GM23338 (cell line): ENCODE measurements around the gene STAT4. TPM values are rescaled to one million over a fixed set of nuclear protein-coding genes. Genes with fewer than 3 reads are reported as not detected.

Source experiments
- ATAC-seq: fragments of 200-7000 bp; cut with Tn5 transposase; 3 replicates; pipeline ENCODE4 v1.9.1; 2020
- DNase-seq: peaks from one replicate; pipeline ENCODE4 v3.0.0-alpha.2; 2015; ENCODE audit warnings: low spot score
- H2AFZ ChIP-seq: fragments of 200-600 bp; sonication (generic); 2 replicates; pipeline ENCODE4 v1.8.0; 2016; ENCODE audit warnings: antibody characterized with exemption, mild to moderate bottlenecking, moderate library complexity
- H3F3A ChIP-seq: fragments of 200-600 bp; sonication (generic); replicated peaks from 2 replicates; pipeline ENCODE4 v1.8.0; 2017; ENCODE audit warnings: antibody characterized with exemption, mixed run types, low read depth
- H3K27ac ChIP-seq: fragments of 200-600 bp; sonication (generic); 2 replicates; pipeline ENCODE4 v1.6.1; 2016; ENCODE audit warnings: low read depth
- H3K27me3 ChIP-seq: fragments of 200-600 bp; sonication (generic); 2 replicates; pipeline ENCODE4 v1.8.0; 2016; ENCODE audit warnings: mild to moderate bottlenecking, mixed run types, moderate library complexity; ENCODE audit not compliant: insufficient read depth
- H3K36me3 ChIP-seq: fragments of 200-600 bp; sonication (generic); 2 replicates; pipeline ENCODE4 v1.8.0; 2016; ENCODE audit warnings: mild to moderate bottlenecking; ENCODE audit not compliant: insufficient read depth
- H3K4me1 ChIP-seq: fragments of 200-600 bp; sonication (generic); 2 replicates; pipeline ENCODE4 v1.8.0; 2016; ENCODE audit warnings: mild to moderate bottlenecking, moderate library complexity; ENCODE audit not compliant: insufficient read depth
- H3K4me2 ChIP-seq: fragments of 200-600 bp; sonication (generic); 2 replicates; pipeline ENCODE4 v1.7.1; 2017; ENCODE audit warnings: mixed run types
- H3K4me3 ChIP-seq: fragments of 200-600 bp; sonication (generic); 2 replicates; pipeline ENCODE4 v1.6.1; 2016; ENCODE audit warnings: mixed run types
- H3K79me2 ChIP-seq: fragments of 200-600 bp; sonication (generic); replicated peaks from 2 replicates; pipeline ENCODE4 v1.8.0; 2017; ENCODE audit warnings: mild to moderate bottlenecking; ENCODE audit not compliant: insufficient read depth
- H3K9me2 ChIP-seq: fragments of 200-600 bp; sonication (generic); 2 replicates; pipeline ENCODE4 v1.8.0; 2017; ENCODE audit not compliant: insufficient read depth
- H4K20me1 ChIP-seq: fragments of 200-600 bp; sonication (generic); replicated peaks from 2 replicates; pipeline ENCODE4 v1.8.0; 2017; ENCODE audit warnings: mild to moderate bottlenecking; ENCODE audit not compliant: insufficient read depth
- H3K27ac Mint-ChIP-seq: 2 replicates; pipeline ENCODE4 v1.8.0; 2020; ENCODE audit warnings: inconsistent platforms, mild to moderate bottlenecking, moderate library complexity, mixed read lengths
- H3K27me3 Mint-ChIP-seq: 3 replicates; pipeline ENCODE4 v1.8.0; 2022; ENCODE audit warnings: low read depth, mild to moderate bottlenecking, moderate library complexity, mixed read lengths, inconsistent platforms; ENCODE audit not compliant: insufficient read depth, poor library complexity
- H3K36me3 Mint-ChIP-seq: 3 replicates; pipeline ENCODE4 v1.8.0; 2021; ENCODE audit warnings: low read depth, mild to moderate bottlenecking, inconsistent platforms, moderate library complexity, mixed read lengths
- H3K4me1 Mint-ChIP-seq: 3 replicates; pipeline ENCODE4 v1.8.0; 2020; ENCODE audit warnings: mild to moderate bottlenecking, inconsistent platforms, mixed read lengths
- H3K4me3 Mint-ChIP-seq: 3 replicates; pipeline ENCODE4 v1.8.0; 2021; ENCODE audit warnings: moderate library complexity, mild to moderate bottlenecking, inconsistent platforms, mixed read lengths
- H3K9me3 Mint-ChIP-seq: 3 replicates; pipeline ENCODE4 v1.8.0; 2020; ENCODE audit warnings: moderate library complexity, mild to moderate bottlenecking, inconsistent platforms, mixed read lengths
- CREB1 ChIP-seq: fragments of 250-450 bp; sonication (Bioruptor Pico); IDR thresholded peaks from 2 replicates; pipeline ENCODE4 v1.5.0; 2020; ENCODE audit warnings: low read depth, mild to moderate bottlenecking, moderate library complexity
- EZH2 ChIP-seq: fragments of 200-600 bp; sonication (generic); IDR thresholded peaks from one replicate; pipeline ENCODE4 v1.8.0; 2017; ENCODE audit warnings: antibody characterized with exemption, mild to moderate bottlenecking, low read depth; ENCODE audit not compliant: unreplicated experiment
- EZH2phosphoT487 ChIP-seq: fragments of 200-600 bp; sonication (generic); IDR thresholded peaks from one replicate; pipeline ENCODE4 v1.8.1; 2018; ENCODE audit warnings: antibody characterized with exemption; ENCODE audit not compliant: unreplicated experiment
- JUNB ChIP-seq: IDR thresholded peaks from one replicate; pipeline ENCODE4 v1.6.1; 2016; ENCODE audit warnings: antibody characterized with exemption; ENCODE audit not compliant: unreplicated experiment
- NANOG ChIP-seq: IDR thresholded peaks from 2 replicates; pipeline ENCODE4 v1.6.1; 2016; ENCODE audit warnings: antibody characterized with exemption, borderline replicate concordance
- POLR2AphosphoS5 ChIP-seq: IDR thresholded peaks from 2 replicates; pipeline ENCODE4 v1.6.1; 2016; ENCODE audit warnings: antibody characterized with exemption, low read depth
- STAT1 ChIP-seq: IDR thresholded peaks from one replicate; pipeline ENCODE4 v1.6.1; 2016; ENCODE audit warnings: antibody characterized with exemption; ENCODE audit not compliant: unreplicated experiment
- ZNF331 ChIP-seq: fragments of 250-450 bp; sonication (Bioruptor Pico); IDR thresholded peaks from 2 replicates; pipeline ENCODE4 v1.5.0; 2020; ENCODE audit warnings: low read depth, mild to moderate bottlenecking, moderate library complexity
- polyA plus RNA-seq: library from polyadenylated mRNA; unstranded; fragments of >200 nt; fragmentation: Nextera tagmentation; extraction: Ambion mirVana; gene quantifications from 2 replicates; pipeline ENCODE4 v1.2.1, GENCODE V29; 2016
- total RNA-seq: library from RNA; depleted of rRNA; stranded (reverse); fragments of >200 nt; shearing (Covaris generic); gene quantifications from 2 replicates; pipeline ENCODE4 v1.2.3, GENCODE V29; 2014
- TF ChIP-seq, protein P1 (sequence below): IDR thresholded peaks from one replicate; pipeline ENCODE4 v1.6.1; 2018; ENCODE audit warnings: antibody characterized with exemption; ENCODE audit not compliant: unreplicated experiment
- TF ChIP-seq, protein P2 (sequence below), 2 experiments: fragments of 200-600 bp in 1 of 2; sonication (generic) in 1 of 2; conservative IDR thresholded peaks; 2 replicates each; pipeline versions ENCODE4 v1.5.1 to v1.6.1; 2016 to 2017; ENCODE audit warnings: antibody characterized with exemption in 2 of 2, low read depth in 2 of 2, mild to moderate bottlenecking in 2 of 2, moderate library complexity in 1 of 2
- TF ChIP-seq, protein P3 (sequence below): fragments of 250-450 bp; sonication (Bioruptor Pico); IDR thresholded peaks from 2 replicates; pipeline ENCODE4 v1.5.0; 2020; ENCODE audit warnings: mild to moderate bottlenecking, moderate library complexity

The STAT4 gene
- total and polyA plus RNA-seq, 2 experiments from 2014 or later: 0.52 to 0.86 TPM

DNA sequence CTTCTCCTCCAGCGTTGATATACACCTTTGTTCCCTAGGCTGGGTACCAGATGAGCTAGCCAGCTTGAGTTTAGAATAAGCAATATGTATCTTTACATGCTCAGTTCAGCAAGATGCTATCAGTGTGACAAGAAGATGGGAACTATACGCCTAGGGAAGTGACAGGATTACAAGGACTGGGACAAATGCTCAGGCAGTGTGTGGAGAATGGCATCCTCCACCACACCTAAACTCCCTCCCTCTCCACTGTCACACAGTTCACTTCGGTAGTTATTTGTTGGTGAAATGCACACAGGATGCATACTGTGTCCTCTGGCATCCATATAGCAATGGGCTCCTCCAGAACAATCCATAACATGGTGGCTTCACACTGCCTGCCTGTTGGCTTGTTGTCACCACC lies 144.5 kb downstream of the STAT4 start:
- Histone ChIP-seq H3K79me2 (peaks cover 7% of the 10 kb centered on the region), H2AFZ (no peak overlapping the region), H3F3A (no peaks in the 10 kb centered on the region), H3K27ac (no peak overlapping the region), H4K20me1 (no peaks in the 10 kb centered on the region; the same call in 1 of the 2 replicates), H3K4me2 (no peak overlapping the region), H3K36me3 (peaks cover 60% of the 10 kb centered on the region), H3K27me3 (no peaks in the 10 kb centered on the region), H3K4me1 (no peaks in the 10 kb centered on the region), H3K9me2 (no peaks in the 10 kb centered on the region), H3K4me3 (no peak overlapping the region)
- H3K27me3 Mint-ChIP-seq: no peaks in the 10 kb centered on the region
- TF ChIP-seq CREB1 (CRISPR knock-in tag) (no peak), STAT1 (no peak), EZH2phosphoT487 (no peak), NANOG (no peak), EZH2 (no peak), JUNB (no peak), POLR2AphosphoS5 (no peak), ZNF331 (CRISPR knock-in tag) (no peak)
- TF ChIP-seq, protein P1, sequence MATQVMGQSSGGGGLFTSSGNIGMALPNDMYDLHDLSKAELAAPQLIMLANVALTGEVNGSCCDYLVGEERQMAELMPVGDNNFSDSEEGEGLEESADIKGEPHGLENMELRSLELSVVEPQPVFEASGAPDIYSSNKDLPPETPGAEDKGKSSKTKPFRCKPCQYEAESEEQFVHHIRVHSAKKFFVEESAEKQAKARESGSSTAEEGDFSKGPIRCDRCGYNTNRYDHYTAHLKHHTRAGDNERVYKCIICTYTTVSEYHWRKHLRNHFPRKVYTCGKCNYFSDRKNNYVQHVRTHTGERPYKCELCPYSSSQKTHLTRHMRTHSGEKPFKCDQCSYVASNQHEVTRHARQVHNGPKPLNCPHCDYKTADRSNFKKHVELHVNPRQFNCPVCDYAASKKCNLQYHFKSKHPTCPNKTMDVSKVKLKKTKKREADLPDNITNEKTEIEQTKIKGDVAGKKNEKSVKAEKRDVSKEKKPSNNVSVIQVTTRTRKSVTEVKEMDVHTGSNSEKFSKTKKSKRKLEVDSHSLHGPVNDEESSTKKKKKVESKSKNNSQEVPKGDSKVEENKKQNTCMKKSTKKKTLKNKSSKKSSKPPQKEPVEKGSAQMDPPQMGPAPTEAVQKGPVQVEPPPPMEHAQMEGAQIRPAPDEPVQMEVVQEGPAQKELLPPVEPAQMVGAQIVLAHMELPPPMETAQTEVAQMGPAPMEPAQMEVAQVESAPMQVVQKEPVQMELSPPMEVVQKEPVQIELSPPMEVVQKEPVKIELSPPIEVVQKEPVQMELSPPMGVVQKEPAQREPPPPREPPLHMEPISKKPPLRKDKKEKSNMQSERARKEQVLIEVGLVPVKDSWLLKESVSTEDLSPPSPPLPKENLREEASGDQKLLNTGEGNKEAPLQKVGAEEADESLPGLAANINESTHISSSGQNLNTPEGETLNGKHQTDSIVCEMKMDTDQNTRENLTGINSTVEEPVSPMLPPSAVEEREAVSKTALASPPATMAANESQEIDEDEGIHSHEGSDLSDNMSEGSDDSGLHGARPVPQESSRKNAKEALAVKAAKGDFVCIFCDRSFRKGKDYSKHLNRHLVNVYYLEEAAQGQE: no peak
- TF ChIP-seq, protein P2, sequence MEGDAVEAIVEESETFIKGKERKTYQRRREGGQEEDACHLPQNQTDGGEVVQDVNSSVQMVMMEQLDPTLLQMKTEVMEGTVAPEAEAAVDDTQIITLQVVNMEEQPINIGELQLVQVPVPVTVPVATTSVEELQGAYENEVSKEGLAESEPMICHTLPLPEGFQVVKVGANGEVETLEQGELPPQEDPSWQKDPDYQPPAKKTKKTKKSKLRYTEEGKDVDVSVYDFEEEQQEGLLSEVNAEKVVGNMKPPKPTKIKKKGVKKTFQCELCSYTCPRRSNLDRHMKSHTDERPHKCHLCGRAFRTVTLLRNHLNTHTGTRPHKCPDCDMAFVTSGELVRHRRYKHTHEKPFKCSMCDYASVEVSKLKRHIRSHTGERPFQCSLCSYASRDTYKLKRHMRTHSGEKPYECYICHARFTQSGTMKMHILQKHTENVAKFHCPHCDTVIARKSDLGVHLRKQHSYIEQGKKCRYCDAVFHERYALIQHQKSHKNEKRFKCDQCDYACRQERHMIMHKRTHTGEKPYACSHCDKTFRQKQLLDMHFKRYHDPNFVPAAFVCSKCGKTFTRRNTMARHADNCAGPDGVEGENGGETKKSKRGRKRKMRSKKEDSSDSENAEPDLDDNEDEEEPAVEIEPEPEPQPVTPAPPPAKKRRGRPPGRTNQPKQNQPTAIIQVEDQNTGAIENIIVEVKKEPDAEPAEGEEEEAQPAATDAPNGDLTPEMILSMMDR (conservative IDR thresholded peaks at IDR 0.05; ENCODE audit: low read depth in 2 of 2): no peak
- TF ChIP-seq, protein P3, sequence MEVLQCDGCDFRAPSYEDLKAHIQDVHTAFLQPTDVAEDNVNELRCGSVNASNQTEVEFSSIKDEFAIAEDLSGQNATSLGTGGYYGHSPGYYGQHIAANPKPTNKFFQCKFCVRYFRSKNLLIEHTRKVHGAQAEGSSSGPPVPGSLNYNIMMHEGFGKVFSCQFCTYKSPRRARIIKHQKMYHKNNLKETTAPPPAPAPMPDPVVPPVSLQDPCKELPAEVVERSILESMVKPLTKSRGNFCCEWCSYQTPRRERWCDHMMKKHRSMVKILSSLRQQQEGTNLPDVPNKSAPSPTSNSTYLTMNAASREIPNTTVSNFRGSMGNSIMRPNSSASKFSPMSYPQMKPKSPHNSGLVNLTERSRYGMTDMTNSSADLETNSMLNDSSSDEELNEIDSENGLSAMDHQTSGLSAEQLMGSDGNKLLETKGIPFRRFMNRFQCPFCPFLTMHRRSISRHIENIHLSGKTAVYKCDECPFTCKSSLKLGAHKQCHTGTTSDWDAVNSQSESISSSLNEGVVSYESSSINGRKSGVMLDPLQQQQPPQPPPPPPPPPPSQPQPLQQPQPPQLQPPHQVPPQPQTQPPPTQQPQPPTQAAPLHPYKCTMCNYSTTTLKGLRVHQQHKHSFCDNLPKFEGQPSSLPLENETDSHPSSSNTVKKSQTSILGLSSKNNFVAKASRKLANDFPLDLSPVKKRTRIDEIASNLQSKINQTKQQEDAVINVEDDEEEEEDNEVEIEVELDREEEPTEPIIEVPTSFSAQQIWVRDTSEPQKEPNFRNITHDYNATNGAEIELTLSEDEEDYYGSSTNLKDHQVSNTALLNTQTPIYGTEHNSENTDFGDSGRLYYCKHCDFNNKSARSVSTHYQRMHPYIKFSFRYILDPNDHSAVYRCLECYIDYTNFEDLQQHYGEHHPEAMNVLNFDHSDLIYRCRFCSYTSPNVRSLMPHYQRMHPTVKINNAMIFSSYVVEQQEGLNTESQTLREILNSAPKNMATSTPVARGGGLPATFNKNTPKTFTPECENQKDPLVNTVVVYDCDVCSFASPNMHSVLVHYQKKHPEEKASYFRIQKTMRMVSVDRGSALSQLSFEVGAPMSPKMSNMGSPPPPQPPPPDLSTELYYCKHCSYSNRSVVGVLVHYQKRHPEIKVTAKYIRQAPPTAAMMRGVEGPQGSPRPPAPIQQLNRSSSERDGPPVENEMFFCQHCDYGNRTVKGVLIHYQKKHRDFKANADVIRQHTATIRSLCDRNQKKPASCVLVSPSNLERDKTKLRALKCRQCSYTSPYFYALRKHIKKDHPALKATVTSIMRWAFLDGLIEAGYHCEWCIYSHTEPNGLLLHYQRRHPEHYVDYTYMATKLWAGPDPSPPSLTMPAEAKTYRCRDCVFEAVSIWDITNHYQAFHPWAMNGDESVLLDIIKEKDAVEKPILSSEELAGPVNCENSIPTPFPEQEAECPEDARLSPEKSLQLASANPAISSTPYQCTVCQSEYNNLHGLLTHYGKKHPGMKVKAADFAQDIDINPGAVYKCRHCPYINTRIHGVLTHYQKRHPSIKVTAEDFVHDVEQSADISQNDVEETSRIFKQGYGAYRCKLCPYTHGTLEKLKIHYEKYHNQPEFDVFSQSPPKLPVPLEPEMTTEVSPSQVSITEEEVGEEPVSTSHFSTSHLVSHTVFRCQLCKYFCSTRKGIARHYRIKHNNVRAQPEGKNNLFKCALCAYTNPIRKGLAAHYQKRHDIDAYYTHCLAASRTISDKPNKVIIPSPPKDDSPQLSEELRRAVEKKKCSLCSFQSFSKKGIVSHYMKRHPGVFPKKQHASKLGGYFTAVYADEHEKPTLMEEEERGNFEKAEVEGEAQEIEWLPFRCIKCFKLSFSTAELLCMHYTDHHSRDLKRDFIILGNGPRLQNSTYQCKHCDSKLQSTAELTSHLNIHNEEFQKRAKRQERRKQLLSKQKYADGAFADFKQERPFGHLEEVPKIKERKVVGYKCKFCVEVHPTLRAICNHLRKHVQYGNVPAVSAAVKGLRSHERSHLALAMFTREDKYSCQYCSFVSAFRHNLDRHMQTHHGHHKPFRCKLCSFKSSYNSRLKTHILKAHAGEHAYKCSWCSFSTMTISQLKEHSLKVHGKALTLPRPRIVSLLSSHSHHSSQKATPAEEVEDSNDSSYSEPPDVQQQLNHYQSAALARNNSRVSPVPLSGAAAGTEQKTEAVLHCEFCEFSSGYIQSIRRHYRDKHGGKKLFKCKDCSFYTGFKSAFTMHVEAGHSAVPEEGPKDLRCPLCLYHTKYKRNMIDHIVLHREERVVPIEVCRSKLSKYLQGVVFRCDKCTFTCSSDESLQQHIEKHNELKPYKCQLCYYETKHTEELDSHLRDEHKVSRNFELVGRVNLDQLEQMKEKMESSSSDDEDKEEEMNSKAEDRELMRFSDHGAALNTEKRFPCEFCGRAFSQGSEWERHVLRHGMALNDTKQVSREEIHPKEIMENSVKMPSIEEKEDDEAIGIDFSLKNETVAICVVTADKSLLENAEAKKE (CRISPR knock-in tag): no peak
- H3K36me3 Mint-ChIP-seq: peaks cover 54% of the 10 kb centered on the region
- ATAC-seq (no peak), DNase-seq (no peak)
- no peak overlapping the region for H3K27ac Mint-ChIP-seq
- no peak overlapping the region for H3K4me3 Mint-ChIP-seq
- H3K9me3 Mint-ChIP-seq: no peaks in the 10 kb centered on the region; the same call in 2 of the 3 replicates
- H3K4me1 Mint-ChIP-seq: no peaks in the 10 kb centered on the region
